GM12874 (cell line): ENCODE results near the gene RAB1A.

ENCODE experiments used
- TF ChIP-seq, protein P1 (sequence below): IDR thresholded peaks from 2 replicates; pipeline ENCODE4 v1.5.1; 2011; ENCODE audit warnings: low read depth, mild to moderate bottlenecking, control low read depth, low read length, moderate library complexity; ENCODE audit not compliant: insufficient read depth

The RAB1A gene

GRCh38 chr2:65129826-65130663 lies at the start of gene RAB1A:
Gene RAB1A (minus strand): TSS chr2:65130106. CDS start chr2:65129915, 191 bp downstream.
- TF ChIP-seq, protein P1, sequence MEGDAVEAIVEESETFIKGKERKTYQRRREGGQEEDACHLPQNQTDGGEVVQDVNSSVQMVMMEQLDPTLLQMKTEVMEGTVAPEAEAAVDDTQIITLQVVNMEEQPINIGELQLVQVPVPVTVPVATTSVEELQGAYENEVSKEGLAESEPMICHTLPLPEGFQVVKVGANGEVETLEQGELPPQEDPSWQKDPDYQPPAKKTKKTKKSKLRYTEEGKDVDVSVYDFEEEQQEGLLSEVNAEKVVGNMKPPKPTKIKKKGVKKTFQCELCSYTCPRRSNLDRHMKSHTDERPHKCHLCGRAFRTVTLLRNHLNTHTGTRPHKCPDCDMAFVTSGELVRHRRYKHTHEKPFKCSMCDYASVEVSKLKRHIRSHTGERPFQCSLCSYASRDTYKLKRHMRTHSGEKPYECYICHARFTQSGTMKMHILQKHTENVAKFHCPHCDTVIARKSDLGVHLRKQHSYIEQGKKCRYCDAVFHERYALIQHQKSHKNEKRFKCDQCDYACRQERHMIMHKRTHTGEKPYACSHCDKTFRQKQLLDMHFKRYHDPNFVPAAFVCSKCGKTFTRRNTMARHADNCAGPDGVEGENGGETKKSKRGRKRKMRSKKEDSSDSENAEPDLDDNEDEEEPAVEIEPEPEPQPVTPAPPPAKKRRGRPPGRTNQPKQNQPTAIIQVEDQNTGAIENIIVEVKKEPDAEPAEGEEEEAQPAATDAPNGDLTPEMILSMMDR: peak; percentile 49

DNA sequence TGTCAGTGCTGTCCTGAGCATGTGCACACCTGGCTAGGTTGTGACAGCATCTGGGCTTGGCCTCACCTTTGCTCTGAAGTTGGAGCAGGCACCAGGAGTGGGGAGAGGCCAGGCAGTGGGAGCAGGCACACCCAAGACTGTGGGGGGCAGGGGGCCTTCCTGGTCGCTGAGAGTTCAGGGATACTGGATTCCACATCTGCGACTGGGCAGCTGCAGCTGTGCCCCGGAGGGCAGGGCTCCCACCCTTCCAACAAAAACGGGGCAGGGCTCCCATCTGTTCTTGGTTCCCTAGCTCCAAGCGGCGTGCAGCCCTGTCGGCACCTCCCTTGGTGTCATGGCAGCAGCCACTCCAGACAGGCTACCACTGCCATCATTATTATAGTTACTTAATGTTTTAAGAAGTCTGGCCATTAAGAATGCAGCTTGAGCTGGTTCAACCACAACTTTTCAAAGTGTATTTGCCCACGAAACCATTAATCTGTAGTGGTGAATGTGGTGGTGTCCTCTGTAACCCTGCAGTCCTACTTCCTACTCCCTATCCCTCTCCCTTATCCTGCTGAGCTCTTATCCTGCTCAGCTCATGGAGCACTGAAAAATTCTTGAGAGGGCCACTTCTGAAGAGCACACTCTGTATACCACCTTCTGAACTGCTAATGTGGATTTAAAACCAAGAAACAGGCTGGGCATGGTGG lies 48.0 kb upstream of the RAB1A start:
- TF ChIP-seq, protein P1: no peak

GRCh38 chr2:65175894-65176530 lies 46.1 kb upstream of the RAB1A start:
- TF ChIP-seq, protein P1: no peak

- TF ChIP-seq, protein P1: no peak
These were observed 43.3 kb upstream of the RAB1A start for GRCh38 chr2:65172994-65173790.

GRCh38 chr2:65169760-65170136 lies 39.8 kb upstream of the RAB1A start:
- TF ChIP-seq, protein P1: no peak

DNA sequence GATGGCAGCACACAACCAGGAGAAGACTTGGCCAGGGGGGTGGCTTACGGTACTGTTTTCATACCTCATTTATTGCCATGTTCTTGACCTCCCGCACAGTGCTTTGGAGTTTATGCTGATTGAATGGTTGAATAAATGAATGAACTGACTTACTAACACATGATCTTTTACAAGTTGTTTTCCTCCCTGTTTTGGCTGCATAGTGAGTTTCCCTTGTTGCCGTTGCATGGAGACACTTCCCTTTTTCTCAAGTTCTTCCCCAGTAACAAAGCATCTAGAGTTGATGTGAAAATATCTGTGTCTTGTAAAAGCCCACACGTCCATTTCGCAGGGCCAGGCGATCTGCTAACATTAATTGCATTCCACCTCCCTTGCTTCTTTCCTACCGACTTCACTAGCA lies 35.7 kb upstream of the RAB1A start:
- TF ChIP-seq, protein P1: no peak
